Parathyroid adenoma (tissue), 2 donors: Measurements from ENCODE around the gene MILR1.
"Not testable (repeated sequence)": the region's sequence is repeated elsewhere in the genome, so short reads cannot be mapped to it uniquely, and the experiment has no call there.

Source experiments
- H2AFZ ChIP-seq: fragments of 300-600 bp; sonication (generic); one replicate; pipeline ENCODE4 v1.7.0; 2017; ENCODE audit warnings: antibody characterized with exemption, mild to moderate bottlenecking
- H3K27ac ChIP-seq: fragments of 300-600 bp; sonication (generic); one replicate; pipeline ENCODE4 v1.7.0; 2017
- H3K27me3 ChIP-seq: fragments of 300-600 bp; sonication (generic); one replicate; pipeline ENCODE4 v1.7.0; 2017; ENCODE audit warnings: low read length; ENCODE audit not compliant: control insufficient read depth, insufficient read depth
- H3K36me3 ChIP-seq: fragments of 300-600 bp; sonication (generic); one replicate; pipeline ENCODE4 v1.7.0; 2017; ENCODE audit warnings: low read length; ENCODE audit not compliant: control insufficient read depth, insufficient read depth
- H3K4me1 ChIP-seq: fragments of 300-600 bp; sonication (generic); one replicate; pipeline ENCODE4 v1.7.0; 2017; ENCODE audit warnings: control low read depth
- H3K4me2 ChIP-seq: fragments of 300-600 bp; sonication (generic); one replicate; pipeline ENCODE4 v1.7.0; 2017; ENCODE audit warnings: low read length
- H3K4me3 ChIP-seq: fragments of 300-600 bp; sonication (generic); one replicate; pipeline ENCODE4 v1.7.0; 2017; ENCODE audit warnings: low read depth, low read length
- H3K79me2 ChIP-seq: fragments of 300-600 bp; sonication (generic); one replicate; pipeline ENCODE4 v1.7.0; 2017; ENCODE audit warnings: control low read depth
- H3K9ac ChIP-seq: fragments of 300-600 bp; sonication (generic); one replicate; pipeline ENCODE4 v1.7.0; 2017; ENCODE audit warnings: mild to moderate bottlenecking
- H3K9me3 ChIP-seq: fragments of 300-600 bp; sonication (generic); one replicate; pipeline ENCODE4 v1.7.0; 2017; ENCODE audit warnings: low read length; ENCODE audit not compliant: control insufficient read depth
- CTCF ChIP-seq: fragments of 300-600 bp; sonication (generic); IDR thresholded peaks from one replicate; pipeline ENCODE4 v1.7.0; 2017; ENCODE audit warnings: antibody characterized with exemption, mild to moderate bottlenecking
- donor health status: primary hyperparathyroidism.

MILR1 gene

DNA sequence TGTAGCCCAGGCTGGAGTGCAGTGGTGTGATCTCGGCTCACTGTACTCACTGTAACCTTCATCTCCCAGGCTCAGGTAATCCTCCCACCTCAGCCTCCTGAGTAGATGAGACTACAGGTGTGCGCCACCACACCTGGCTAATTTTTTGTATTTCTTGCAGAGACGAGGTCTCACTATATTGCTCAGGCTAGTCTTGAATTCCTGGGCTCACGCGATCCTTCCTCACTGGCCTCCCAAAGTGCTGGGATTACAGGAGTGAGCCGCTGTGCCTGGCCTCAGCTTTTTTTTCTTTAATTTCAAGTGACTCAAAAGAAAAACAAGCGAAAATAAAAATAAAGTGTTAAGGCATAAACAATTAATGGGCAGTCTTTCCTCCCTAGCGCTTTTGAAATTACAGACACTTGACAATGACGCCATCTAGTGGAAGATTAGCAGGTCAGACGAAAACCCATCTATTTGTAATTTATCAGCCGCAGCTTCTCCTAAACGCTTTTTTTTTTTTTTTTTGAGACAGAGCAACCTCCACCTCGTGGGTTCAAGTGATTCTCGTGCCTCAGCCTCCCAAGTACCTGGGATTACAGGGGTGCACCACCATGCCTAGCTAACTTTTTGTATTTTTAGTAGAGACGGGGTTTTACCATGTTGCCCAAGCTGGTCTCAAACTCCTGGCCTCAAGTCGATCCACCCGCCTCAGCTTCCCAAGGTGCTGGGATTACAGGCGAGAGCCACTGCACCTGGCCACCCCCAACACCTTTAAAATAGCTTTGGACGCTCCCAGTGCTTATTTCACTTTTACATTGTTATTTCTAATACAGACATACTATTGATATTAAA, 30.2 kb upstream of the MILR1 start:
- Histone ChIP-seq H3K27ac (no peak overlapping the region), H3K36me3 (no peaks in the 10 kb centered on the region), H2AFZ (peak overlapping the region; percentile 19), H3K4me3 (no peak overlapping the region), H3K4me1 (no peaks in the 10 kb centered on the region), H3K9ac (no peak overlapping the region), H3K9me3 (no peaks in the 10 kb centered on the region), H3K4me2 (no peak overlapping the region), H3K79me2 (no peaks in the 10 kb centered on the region), H3K27me3 (no peaks in the 10 kb centered on the region)
- TF ChIP-seq CTCF = peak; percentile 73

DNA sequence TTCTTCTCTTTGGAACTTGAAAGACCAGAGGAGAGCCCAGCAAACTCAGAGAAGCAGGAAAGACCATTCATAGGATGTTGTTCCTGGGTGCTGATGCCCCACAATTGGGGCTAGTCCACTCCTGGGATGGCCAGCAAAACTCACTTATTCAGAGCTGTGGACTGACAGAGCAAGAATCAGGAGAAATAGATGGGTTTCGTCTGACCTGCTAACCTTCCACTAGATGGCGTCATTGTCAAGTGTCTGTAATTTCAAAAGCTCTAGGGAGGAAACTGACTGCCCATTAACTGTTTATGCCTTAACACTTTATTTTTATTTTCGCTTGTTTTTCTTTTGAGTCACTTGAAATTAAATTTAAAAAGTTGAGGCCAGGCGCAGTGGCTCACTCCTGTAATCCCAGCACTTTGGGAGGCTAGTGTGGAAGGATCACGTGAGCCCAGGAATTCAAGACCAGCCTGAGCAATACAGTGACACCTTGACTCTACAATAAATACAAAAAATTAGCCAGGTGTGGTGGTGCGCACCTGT, 28.7 kb upstream of the MILR1 start:
- H3K9ac ChIP-seq = no peak overlapping the region
- no peaks in the 10 kb centered on the region for H3K36me3 ChIP-seq
- H3K4me3 ChIP-seq = no peak overlapping the region
- peak; percentile 80 for TF ChIP-seq CTCF
- H3K4me2 ChIP-seq = no peak overlapping the region
- no peaks in the 10 kb centered on the region for H3K27me3 ChIP-seq
- H3K27ac ChIP-seq = no peak overlapping the region
- no peaks in the 10 kb centered on the region for H3K79me2 ChIP-seq
- H3K9me3 ChIP-seq = no peaks in the 10 kb centered on the region
- no peak overlapping the region for H2AFZ ChIP-seq
- H3K4me1 ChIP-seq = no peaks in the 10 kb centered on the region

DNA sequence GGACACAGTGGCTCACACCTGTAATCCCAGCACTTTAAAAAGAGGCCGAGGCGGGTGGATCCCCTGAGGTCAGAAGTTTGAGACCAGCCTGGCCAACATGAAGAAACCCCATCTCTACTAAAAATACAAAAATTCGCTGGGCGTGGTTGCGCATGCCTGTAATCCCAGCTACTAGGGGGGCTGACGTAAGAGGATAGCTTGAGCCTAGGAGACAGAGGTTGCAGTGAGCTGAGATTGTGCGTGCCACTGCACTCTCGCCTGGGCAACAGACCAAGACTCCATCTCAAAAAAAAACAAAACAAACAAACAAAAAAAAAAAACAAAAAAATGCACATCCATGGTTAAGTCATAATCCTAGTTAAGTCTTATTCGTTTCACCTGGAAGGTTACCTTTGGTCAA, 26.8 kb upstream of the MILR1 start:
- not testable (repeated sequence) for H3K36me3 ChIP-seq, H3K79me2 ChIP-seq, H3K9ac ChIP-seq, H3K4me3 ChIP-seq, H3K27ac ChIP-seq, H2AFZ ChIP-seq, H3K9me3 ChIP-seq, H3K4me2 ChIP-seq, H3K4me1 ChIP-seq, H3K27me3 ChIP-seq

- H3K79me2 ChIP-seq = no peaks in the 10 kb centered on the region
- no peaks in the 10 kb centered on the region for H3K4me1 ChIP-seq
- no peak overlapping the region for H3K9ac ChIP-seq
- no peaks in the 10 kb centered on the region for H3K27me3 ChIP-seq
- no peaks in the 10 kb centered on the region for H3K36me3 ChIP-seq
- no peak for TF ChIP-seq CTCF
- no peak overlapping the region for H3K27ac ChIP-seq
- no peak overlapping the region for H2AFZ ChIP-seq
- H3K4me3 ChIP-seq = no peak overlapping the region
- H3K9me3 ChIP-seq = no peaks in the 10 kb centered on the region
- H3K4me2 ChIP-seq = no peak overlapping the region
Measured at GRCh38 chr17:64423881-64424280, 25.0 kb upstream of the MILR1 start.

- H3K27me3 ChIP-seq = no peaks in the 10 kb centered on the region
- H3K9ac ChIP-seq = no peak overlapping the region
- no peak overlapping the region for H3K4me3 ChIP-seq
- H3K79me2 ChIP-seq = no peaks in the 10 kb centered on the region
- no peak for TF ChIP-seq CTCF
- no peak overlapping the region for H2AFZ ChIP-seq
- H3K4me1 ChIP-seq = no peaks in the 10 kb centered on the region
- no peak overlapping the region for H3K27ac ChIP-seq
- H3K9me3 ChIP-seq = no peaks in the 10 kb centered on the region
- H3K36me3 ChIP-seq = no peaks in the 10 kb centered on the region
- H3K4me2 ChIP-seq = no peak overlapping the region
Measured at GRCh38 chr17:64424324-64424849, 24.5 kb upstream of the MILR1 start.
